ENCODE measurements around the gene LEMD1. TPM values are rescaled to one million over a fixed set of nuclear protein-coding genes. Genes with fewer than 3 reads are reported as not detected.

The LEMD1 gene
- total RNA-seq, 2 donors from 2014 or later, result 0.68 to 22.0 TPM

GRCh38 chr1:205357567-205357966, 64.3 kb downstream of the LEMD1 start:
- TF ChIP-seq CTCF (IDR thresholded peaks at IDR 0.05), result no peak
- TF ChIP-seq POLR2AphosphoS5 (IDR thresholded peaks at IDR 0.05), result no peak
- Histone ChIP-seq H3K4me1 (replicated peaks) (no peaks in the 10 kb centered on the region), H3K27ac (no peak overlapping the region), H3K27me3 (replicated peaks; ENCODE audit: insufficient read depth) (no peaks in the 10 kb centered on the region), H3K9me3 (no peaks in the 10 kb centered on the region), H3K4me3 (no peak overlapping the region), H3K36me3 (no peaks in the 10 kb centered on the region)
- intact Hi-C loops (cut with DNase I), result loop anchor here (10.0 kb wide), 1 partner anchor 167 kb away; no protein-coding TSS in a partner anchor
- DNase-seq (ENCODE audit: low spot score), result no peak
- WGBS, result 90% methylated on average over 3 of the region's 3 CpGs

GRCh38 chr1:205356440-205357139, 65.3 kb downstream of the LEMD1 start, which contains the start of gene KLHDC8A:
TSS of gene KLHDC8A (minus strand) at chr1:205356922. CDS start at chr1:205343604, 13,318 bp downstream.
- Histone ChIP-seq H3K9me3 (no peaks in the 10 kb centered on the region), H3K27me3 (replicated peaks; ENCODE audit: insufficient read depth) (no peaks in the 10 kb centered on the region), H3K27ac (no peak within 1 kb of the TSS), H3K36me3 (no peaks in the 10 kb centered on the region), H3K4me3 (no peak within 1 kb of the TSS), H3K4me1 (replicated peaks) (no peaks in the 10 kb centered on the region)
- intact Hi-C loops (cut with DNase I), result loop anchor here (10.0 kb wide), 1 partner anchor 168 kb away; no protein-coding TSS in a partner anchor
- TF ChIP-seq POLR2A (IDR thresholded peaks at IDR 0.05) (no peak), POLR2AphosphoS5 (IDR thresholded peaks at IDR 0.05) (no peak), CTCF (IDR thresholded peaks at IDR 0.05) (no peak)
- 21% methylated on average over 15 of the region's 20 CpGs for WGBS
- no peak for DNase-seq (ENCODE audit: low spot score)

GRCh38 chr1:205355075-205355453, 66.8 kb downstream of the LEMD1 start:
- no peaks in the 10 kb centered on the region for H3K36me3 ChIP-seq
- TF ChIP-seq POLR2A (IDR thresholded peaks at IDR 0.05) (no peak), CTCF (IDR thresholded peaks at IDR 0.05) (no peak), POLR2AphosphoS5 (IDR thresholded peaks at IDR 0.05) (no peak)
- no peak overlapping the region for H3K4me3 ChIP-seq
- H3K27me3 ChIP-seq (replicated peaks; ENCODE audit: insufficient read depth), result no peaks in the 10 kb centered on the region
- intact Hi-C loops (cut with DNase I), result loop anchor here (2.0 to 10.0 kb wide), 2 partner anchors 130 to 170 kb away; no protein-coding TSS in a partner anchor
- no peak for DNase-seq (ENCODE audit: low spot score)
- H3K4me1 ChIP-seq (replicated peaks), result no peaks in the 10 kb centered on the region
- H3K27ac ChIP-seq, result no peak overlapping the region
- no peaks in the 10 kb centered on the region for H3K9me3 ChIP-seq
- WGBS, result 79% methylated on average over 3 of the region's 3 CpGs

GRCh38 chr1:205354259-205355074, 67.4 kb downstream of the LEMD1 start:
- H3K27ac ChIP-seq, result no peak overlapping the region
- no peaks in the 10 kb centered on the region for H3K9me3 ChIP-seq
- peak; percentile 60 for DNase-seq (ENCODE audit: low spot score)
- no peaks in the 10 kb centered on the region for H3K27me3 ChIP-seq (replicated peaks; ENCODE audit: insufficient read depth)
- H3K4me1 ChIP-seq (replicated peaks), result no peaks in the 10 kb centered on the region
- 46% methylated on average over 5 of the region's 5 CpGs for WGBS
- intact Hi-C loops (cut with DNase I), result loop anchor here (2.0 to 10.0 kb wide), 3 partner anchors 73 to 170 kb away; no protein-coding TSS in a partner anchor
- no peak overlapping the region for H3K4me3 ChIP-seq
- H3K36me3 ChIP-seq, result no peaks in the 10 kb centered on the region
- TF ChIP-seq CTCF (IDR thresholded peaks at IDR 0.05) (peak; percentile 61 to 76 (median 70)), POLR2AphosphoS5 (IDR thresholded peaks at IDR 0.05) (no peak)

All from prostate gland (tissue), 2 donors.